GM18507 (cell line): ENCODE data around the gene HEATR5A.

Source experiments
- DNase-seq: peaks from one replicate; pipeline ENCODE4 v3.0.0; 2011; ENCODE audit warnings: low read depth; ENCODE audit not compliant: insufficient read length; ENCODE audit errors: extremely low spot score
- FAIRE-seq: peaks from 2 replicates; lab custom pipeline; 2011; peaks lifted over from hg19 to GRCh38; lab: Jason Lieb, UNC

HEATR5A gene

DNA sequence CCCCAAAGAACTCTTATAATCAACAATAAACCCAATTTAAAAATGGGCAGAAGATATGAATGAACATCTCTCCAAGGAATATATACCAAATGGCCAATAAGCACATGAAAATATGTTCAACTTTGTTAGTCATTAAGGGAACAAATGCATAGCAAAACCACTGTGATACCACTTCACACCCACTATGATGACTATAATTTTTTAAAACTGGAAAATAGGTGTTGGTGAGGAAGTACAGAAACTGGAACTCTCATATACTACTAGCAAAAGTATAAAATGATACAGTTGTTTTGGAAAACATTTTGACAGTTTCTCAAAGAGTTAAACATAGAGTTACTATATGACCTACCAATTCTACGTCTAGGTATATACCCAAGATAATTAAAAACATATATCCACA, 9.4 kb upstream of the HEATR5A start:
- no peak for DNase-seq
- FAIRE-seq: no peak

DNA sequence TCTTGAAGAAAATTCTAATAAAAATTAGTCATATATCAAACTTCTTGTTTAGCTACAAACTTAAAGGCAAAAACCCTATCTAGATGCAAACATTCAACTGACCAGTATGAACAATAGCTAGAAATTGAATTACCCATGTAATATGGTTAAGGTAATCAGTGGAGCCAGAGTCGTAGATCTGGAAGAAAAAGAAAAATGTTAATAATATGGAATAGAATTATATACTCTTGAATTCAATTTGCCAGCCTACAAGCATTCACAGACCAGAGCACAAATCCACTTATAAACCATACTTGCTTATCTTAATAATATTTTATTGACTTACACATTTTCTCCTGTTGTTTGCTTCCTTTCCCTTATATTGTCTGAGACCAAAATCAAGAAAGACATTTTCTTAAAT, 7.7 kb upstream of the HEATR5A start:
- FAIRE-seq: no peak
- no peak for DNase-seq

DNA sequence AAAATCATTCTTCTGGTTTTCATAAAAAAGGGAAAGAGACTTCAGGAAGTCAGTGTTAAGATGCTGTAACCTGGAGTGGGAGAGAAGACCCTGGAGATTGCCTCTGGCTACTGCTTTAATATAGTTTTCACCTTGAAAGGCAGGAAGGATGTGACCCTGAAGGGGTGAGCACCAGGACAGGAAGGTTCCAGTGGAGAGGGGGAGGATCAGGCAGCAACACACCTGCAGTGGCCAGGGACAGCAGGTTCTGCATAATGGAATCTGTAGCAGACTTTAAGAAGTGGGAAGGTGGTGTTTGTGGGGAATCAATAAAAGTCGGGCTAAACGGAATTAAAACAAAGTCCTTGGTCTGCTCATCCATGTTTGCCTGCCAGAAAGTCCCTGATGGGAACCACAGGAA, 6.3 kb upstream of the HEATR5A start:
- FAIRE-seq: no peak

DNA sequence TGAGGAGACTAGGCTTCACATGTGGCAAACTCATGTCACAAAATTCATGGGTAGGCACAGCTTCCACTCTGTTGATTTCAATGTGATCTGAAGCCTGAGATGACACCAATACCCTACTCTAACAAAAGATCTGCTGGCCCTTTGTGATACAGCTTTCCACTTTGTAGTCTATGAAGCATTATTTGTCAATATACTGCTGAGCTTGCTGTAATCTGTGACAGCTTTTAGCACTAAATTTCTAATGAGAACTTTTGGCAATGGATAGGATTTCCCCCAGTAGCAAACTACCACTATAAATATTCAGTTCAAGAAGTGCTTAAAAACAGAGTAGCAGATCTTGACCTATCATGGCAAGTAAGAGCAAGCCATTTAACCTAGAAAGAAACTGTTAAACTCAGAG, 5.6 kb upstream of the HEATR5A start:
- no peak for DNase-seq
- FAIRE-seq: no peak

More for the DNA sequence above, 6.3 kb upstream of the HEATR5A start:
- no peak for DNase-seq

DNA sequence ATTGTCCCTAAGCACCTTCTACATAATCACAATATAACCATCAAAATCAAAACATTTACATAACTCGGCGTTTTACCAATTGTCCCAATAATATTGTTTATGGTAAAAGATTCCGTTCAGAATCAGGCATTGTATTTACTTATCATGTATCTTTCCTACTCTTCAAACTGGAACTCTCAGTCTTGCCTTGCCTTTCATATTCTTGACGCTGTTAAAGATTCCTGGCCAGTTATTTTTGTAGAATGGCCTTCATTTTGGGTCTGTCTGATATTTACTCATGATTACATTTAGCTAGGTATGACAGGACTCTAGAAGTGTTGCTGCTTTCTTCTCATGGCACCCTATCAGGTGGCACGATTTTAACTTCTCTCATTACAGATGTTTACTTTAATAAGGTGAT, 850 bp upstream of the HEATR5A start:
- DNase-seq: no peak
- no peak for FAIRE-seq

DNA sequence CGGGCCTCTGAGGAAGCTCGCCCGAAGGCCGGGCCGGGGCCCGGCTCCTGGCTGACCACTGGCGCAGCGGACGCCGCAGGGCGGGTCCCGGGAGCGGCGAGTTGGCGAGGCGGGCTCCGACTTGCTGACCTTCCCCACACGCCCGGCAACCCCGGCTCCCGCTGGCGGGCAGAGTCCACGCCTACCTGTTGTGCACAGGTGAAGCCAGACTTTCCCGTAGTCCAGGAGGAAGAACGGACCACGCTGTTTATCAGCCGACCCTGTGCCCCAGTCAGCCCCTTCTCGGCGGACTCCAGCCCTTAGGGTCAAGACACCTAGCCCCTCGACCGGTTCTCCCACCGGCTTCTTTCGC, 407 bp downstream of the HEATR5A start:
- DNase-seq (no peak), FAIRE-seq (no peak)

DNA sequence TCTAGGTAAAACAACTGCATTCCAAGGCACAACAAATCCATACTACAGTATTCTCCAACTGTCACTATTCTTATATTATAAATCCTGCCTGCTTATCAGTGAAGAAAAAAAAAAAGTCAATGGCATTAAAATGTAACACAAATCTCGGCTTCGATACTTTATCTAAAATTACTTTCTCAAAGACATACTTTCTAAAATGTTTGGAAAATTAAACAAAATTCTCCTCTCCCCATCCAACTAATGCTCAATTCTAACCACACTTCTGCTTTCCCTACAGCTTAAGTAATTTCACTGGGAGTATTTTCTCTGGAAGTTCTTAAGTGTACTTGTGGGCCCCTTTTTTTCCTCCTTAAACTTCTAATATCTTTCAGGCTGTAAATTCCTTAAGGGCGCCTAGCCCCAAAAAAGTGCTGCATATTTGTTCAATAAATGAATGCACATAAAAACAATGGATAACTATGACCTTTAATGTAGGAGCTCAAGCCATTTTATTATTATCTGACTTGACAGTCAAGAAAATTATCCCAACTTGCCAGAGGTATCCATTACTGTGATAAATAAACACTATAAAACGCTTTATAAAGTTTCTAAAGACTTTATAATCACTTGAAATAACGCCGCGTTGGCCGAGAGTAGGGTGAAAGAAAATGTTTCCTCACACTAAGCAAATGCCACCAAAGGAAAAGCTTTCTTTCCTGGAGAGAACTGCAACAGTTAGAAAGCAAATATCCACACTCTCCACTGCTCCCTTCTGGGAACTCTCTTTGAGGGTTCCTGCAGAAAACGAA, 977 bp downstream of the HEATR5A start:
- no peak for FAIRE-seq
- no peak for DNase-seq

DNA sequence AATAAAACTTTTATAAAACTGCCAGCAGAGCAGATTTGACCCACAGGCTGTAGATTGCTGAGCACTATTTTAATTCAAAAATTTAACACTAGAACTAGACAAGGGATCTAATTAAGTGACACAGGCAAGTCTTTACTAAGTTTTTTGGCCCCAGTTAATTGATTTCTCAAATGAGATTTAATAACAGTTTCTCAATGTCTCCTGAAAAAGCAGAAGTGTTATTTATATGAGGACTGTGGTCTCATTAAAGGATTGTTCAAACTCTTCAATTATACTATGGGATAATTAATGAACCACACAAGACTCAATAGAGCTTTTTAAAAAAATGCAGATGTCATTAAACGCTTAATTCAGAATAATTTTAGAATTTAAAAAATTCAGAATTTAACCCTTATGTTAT, 1.9 kb downstream of the HEATR5A start:
- no peak for FAIRE-seq
- DNase-seq: no peak

DNA sequence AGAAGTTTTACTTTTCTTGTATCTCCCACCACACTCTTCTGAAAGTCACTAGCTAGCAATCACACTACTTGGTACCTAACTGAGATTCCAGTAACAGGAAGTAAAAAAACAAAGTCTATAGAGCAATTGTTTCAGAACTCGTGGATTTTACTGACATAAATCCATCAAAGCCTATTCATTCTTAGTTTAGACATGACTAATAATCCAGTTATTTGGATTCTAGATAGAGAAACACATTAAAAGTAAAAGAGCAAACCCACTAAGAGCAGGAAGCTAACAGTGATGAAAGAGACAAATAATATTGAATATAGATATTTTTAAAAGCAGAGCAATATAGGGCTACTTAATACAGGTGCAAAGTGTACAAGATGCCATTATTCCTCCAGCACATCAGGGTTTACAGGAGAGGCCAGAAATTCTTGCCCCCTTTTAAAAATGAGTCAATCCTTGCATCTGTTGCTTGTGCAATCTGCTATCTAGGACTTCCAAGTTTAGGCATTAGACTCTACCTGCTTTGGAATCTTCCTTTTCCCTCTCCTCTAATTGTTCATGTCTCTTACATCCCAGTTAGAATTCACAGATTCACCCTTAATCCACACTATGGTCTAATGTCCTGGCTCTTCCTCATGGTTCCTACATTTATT, 6.0 kb downstream of the HEATR5A start:
- FAIRE-seq (no peak), DNase-seq (no peak)

DNA sequence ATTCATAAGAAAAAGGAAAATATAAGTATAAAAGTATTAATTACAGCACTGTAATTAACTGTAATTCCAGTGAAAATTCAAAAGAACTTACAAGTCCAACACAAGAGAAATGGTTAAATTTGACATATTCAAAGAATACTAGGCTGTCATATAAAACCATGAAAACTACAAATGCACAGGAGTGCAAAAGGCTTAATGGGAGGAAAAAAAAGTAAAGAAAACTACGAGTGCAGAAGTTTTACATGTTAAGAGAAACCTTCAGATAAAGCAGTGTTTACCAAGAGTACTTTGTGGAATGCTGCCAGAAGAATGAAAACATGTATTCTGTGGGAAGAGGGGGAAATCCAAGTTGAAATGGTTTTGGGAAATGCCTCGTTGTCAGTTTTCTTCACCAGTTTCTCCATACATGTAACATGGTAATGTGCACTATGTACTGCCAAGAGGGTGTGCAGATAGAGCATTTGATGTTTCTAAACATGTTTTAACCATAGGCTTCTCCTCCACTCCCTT, 9.1 kb downstream of the HEATR5A start:
- FAIRE-seq (no peak), DNase-seq (no peak)

DNA sequence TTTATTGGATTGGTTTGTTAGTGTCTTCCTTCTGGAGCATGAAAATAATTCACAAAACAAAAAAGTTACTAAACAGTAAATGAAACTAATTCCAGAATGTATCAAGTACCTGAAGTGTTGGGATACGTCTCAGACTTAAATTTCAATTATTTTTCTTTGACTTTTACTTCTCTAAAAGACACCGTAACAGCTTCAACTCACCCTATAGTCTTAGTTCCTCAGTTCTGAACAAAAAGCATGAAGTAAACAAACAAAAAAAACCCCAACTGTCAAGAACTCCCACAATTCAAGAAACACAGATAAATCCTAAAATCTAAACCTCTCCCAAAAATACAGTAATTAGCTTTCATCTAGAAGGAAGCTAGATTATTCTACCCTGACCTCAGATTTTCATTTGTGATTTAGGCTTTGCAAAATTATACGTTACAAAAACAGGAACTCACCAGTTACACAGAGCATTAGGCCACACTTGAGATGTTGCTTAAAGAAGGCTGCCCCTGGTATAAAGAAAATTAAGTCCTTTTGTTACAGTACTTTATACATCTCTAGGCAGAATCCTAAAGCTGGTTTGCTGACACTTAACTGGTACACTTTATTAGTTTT, 10.2 kb downstream of the HEATR5A start:
- peak; percentile 56 for FAIRE-seq

DNA sequence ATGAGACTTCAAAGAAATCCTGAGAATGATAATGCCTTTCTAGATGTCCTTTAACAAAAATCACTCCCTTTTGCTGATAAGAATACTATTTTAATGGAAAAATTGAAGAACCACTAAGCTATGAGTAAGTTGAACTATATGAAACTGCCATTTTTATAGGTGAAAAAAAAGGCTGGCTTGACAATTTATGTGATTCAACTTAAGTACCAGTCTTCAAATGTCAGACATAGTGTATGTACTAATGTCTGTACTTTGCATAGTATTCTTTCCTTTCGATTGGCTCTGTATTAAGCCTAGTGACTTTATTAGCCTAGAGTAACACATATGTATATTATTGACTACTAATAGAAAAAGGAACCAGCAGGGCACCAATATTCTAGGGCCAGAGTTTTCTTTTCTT, 11.9 kb downstream of the HEATR5A start:
- DNase-seq (no peak), FAIRE-seq (no peak)

More for the DNA sequence above, 10.2 kb downstream of the HEATR5A start:
- DNase-seq: no peak

DNA sequence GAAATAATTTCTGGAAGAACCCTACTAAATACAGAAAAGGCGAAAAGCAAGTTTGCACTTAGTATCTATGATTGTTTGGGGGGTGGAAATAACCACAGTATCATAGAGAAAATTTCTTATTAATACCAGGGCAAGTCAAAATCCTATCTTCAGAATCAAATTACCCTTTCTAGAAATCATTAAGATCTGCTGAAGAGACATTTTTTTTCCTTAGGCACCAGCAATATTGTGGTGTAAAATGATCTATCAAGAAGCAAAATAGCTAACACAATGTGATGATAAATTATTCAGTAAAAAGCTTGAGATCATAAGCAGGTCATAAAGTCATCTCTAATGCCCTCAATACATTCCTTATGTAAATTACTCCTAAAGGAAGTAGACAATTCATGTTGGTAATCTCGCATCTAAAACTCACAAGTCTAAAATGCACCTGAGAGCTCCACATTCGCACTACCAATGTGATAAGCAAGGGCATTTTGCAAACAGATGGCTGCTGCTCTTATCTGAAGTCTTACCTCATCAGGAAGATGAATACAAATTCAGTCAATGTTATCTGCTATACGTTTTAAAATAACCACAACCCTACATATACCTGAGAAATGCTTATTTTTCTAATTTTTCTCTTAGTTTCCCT, 14.6 kb downstream of the HEATR5A start:
- no peak for FAIRE-seq

DNA sequence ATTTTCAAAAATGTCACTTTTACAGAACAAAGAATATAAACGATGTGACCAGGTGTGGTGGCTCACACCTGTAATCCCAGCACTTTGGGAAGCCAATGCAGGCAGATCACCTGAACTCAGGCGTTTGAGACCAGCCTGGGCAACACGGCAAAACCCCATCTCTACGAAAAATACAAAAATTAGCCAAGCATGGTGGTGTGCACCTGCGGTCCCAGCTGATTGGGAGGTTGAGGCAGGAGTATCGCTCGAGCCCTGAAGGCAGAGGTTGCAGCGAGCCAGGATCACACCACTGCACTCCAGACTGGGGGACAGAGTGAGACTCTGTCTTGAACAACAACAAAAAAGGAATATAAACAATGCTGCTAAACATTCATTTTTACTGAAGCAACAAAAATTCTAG, 15.2 kb downstream of the HEATR5A start:
- no peak for FAIRE-seq

More for the DNA sequence above, 14.6 kb downstream of the HEATR5A start:
- DNase-seq: no peak

DNA sequence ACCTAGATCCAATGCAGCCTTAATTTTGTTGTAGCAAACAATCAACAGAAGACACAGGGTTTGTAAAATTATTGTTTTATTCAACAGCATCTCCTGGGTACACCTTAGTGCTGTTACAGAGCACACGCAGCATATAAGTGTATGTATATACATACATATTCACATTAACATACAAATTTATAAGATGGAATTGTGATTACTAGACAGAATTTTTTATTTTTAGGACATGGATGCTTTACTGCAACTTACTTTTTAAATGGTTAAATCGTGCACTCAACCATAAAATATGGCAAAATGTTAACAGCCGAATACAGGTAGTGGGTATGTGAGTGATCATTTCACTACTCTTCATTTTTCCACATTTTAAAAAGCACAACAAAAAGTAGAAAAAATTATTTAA, 16.6 kb downstream of the HEATR5A start:
- DNase-seq (no peak), FAIRE-seq (peak; percentile 5)

More for the DNA sequence above, 15.2 kb downstream of the HEATR5A start:
- no peak for DNase-seq

DNA sequence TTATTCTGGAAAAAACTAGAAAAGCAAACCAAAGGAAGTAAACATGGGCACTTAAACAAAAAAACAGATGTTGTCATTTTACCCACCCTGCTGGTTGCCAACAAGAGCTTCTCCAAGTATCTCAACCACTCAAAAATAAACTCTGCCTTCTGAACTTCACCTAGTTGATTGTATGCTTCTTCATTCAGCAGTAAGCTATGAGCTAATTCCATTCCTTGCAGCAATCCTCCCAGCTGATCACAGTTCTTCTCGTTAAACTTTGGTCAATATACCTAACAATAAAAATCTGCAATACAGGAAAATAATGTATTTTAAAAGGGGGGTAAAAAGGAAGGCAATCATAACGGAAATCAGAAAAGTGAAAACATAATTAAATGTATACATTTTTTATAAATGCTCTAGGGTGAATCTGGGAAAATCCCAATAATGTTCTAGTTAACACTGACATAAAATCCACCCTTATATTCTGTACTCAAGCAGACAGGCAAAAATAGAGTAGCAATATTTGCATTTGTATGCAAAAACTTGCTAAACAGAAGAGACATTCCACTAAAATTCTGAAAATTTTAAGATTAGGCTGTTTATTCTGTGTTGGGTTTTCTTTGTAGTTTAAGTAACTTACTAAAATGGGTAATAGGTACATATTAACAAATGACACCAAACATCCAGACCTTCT, 17.4 kb downstream of the HEATR5A start:
- no peak for DNase-seq
- FAIRE-seq: no peak

DNA sequence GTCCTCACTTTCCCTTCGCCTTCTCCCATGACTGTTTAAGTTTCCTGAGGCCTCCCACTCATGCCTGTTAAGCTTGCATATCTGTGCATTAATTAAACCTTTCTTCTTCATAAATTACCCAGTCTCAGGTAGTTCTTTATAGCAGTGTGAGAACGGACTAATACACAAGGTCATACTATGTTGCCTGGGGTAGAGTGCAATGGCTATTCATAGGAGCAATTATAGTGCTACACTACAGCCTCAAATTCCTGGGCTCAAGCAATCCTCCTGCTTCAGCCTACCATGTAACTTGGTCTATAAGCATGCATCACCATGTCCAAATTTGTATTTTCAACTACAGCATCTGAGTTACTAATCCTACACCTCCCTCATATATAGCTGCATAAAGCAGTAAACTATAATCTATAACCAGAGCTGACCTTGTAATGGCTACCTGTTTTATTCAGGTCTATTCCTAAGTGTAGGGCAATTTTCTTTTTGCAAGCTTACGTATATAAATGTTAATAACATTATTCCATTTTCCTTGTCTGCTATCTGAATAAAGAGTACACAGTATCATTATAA, 18.9 kb downstream of the HEATR5A start:
- no peak for FAIRE-seq
- no peak for DNase-seq

DNA sequence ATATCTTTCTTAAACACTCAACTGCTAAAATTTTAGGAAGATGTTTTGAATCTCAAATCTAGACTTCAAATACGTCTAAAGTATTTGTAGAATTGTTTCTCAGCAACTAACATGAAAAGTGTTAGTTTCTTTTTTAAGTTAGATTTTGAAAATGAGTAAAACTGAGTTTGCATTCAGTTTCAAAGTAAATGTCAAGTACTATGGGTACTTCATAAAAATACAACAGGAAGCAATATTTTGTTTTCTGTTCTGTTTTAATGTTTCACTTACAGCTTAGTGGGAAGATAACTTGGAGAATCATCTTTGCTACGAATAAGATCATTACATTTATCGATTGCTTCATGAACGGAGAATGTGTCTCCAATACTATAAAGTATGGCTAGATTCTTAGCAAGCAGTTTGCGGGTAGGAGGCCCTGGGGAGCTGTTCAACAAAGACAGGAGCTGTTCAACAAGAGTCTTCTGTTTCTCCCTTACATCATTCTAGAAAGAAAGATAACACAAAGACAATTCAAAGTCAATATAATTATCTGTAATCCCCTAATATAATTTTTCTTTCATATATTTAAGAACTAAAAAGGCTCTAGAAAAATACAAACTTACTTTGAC, 20.2 kb downstream of the HEATR5A start:
- DNase-seq (no peak), FAIRE-seq (peak; percentile 64)

DNA sequence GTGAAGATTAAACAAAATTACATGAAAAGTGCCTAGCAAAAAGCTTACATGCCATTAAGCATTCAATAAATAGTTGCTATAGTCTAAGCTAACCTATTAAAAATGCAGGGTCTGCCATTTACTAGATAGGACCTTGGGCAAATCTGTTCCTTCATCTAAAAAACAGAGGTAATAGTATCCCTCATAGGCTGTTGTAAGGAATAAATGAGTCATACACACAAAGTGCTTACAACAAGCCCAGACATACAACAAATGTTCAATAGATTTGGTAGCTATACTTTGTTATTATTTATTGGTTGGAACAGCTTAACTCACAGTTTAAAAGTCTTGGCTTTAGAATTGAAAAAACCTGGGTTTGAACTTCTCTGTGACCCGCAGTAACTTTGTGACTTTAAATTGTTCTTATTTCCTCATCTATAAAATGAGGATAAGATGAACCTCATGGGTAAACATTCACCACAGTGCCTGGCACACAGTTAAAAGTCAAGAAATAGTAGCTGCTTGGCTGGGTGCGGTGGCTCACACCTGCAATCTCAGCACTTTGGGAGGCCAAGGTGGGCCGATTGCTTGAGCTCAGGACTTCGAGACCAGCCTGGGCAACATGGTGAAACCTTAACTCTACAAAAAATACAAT, 24.7 kb downstream of the HEATR5A start:
- DNase-seq (no peak), FAIRE-seq (no peak)
